ENCODE measurements around the gene HCK. TPM values are rescaled to one million over a fixed set of nuclear protein-coding genes. Genes with fewer than 3 reads are reported as not detected.
"Not testable (repeated sequence)": the region's sequence is repeated elsewhere in the genome, so short reads cannot be mapped to it uniquely, and the experiment has no call there.

HCK gene
- total RNA-seq, 1 donor = 0.36 TPM

DNA sequence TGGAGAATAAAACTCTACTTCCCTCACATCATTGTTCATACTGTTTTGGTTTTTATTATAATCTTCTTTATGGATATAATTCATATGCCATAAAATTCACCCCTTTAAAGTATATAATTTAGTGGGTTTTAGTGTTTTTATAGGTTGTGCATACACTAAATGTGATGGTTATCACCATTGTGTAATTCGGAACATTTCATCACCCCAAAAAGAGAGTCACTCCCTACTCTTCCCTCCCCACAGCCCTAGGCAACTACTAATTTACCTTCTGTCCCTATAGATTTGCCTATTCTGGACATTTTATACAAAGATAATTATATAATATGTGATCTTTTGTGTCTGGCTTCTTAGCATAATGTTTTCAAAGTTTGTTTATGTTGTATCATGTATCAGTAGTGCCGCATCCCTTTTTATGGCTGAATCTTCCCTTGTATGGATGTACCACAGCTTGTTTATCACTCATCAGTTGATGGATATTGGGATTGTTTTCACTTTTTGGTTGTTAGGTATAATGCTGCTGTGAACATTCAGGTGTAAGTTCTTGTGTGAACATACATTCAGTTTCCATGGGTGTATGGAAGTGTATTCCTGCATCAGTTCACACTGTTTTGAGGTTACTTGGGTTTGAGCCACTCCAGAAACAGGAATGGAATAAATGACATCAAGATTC is 61.7 kb downstream of the HCK start:
- no peaks in the 10 kb centered on the region for H3K27me3 ChIP-seq (ENCODE audit: insufficient read depth, low read length)
- H3K36me3 ChIP-seq (ENCODE audit: insufficient read depth, low read length) = no peaks in the 10 kb centered on the region
- H3K4me3 ChIP-seq (ENCODE audit: insufficient read depth, low read length) = no peak overlapping the region
- H3K4me2 ChIP-seq (ENCODE audit: insufficient read depth, low read length) = no peak overlapping the region
- peaks cover 49% of the 10 kb centered on the region for H4K20me1 ChIP-seq (ENCODE audit: insufficient read depth, low read length)
- TF ChIP-seq, protein P1, sequence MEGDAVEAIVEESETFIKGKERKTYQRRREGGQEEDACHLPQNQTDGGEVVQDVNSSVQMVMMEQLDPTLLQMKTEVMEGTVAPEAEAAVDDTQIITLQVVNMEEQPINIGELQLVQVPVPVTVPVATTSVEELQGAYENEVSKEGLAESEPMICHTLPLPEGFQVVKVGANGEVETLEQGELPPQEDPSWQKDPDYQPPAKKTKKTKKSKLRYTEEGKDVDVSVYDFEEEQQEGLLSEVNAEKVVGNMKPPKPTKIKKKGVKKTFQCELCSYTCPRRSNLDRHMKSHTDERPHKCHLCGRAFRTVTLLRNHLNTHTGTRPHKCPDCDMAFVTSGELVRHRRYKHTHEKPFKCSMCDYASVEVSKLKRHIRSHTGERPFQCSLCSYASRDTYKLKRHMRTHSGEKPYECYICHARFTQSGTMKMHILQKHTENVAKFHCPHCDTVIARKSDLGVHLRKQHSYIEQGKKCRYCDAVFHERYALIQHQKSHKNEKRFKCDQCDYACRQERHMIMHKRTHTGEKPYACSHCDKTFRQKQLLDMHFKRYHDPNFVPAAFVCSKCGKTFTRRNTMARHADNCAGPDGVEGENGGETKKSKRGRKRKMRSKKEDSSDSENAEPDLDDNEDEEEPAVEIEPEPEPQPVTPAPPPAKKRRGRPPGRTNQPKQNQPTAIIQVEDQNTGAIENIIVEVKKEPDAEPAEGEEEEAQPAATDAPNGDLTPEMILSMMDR (IDR thresholded peaks at IDR 0.05; ENCODE audit: extremely low read depth, low read depth, low read length) = no peak
- no peaks in the 10 kb centered on the region for H3K9me3 ChIP-seq (ENCODE audit: low read depth, low read length)
- peaks cover 15% of the 10 kb centered on the region for H3K4me1 ChIP-seq (ENCODE audit: insufficient read depth, low read length)
- no peak overlapping the region for H3K27ac ChIP-seq (ENCODE audit: low read depth, low read length)
- H2AFZ ChIP-seq (ENCODE audit: low read length) = no peak overlapping the region
- H3K79me2 ChIP-seq (ENCODE audit: insufficient read depth, low read length) = peaks cover 87% of the 10 kb centered on the region
- no peak for DNase-seq (ENCODE audit: insufficient read length, low spot score, missing footprints)

DNA sequence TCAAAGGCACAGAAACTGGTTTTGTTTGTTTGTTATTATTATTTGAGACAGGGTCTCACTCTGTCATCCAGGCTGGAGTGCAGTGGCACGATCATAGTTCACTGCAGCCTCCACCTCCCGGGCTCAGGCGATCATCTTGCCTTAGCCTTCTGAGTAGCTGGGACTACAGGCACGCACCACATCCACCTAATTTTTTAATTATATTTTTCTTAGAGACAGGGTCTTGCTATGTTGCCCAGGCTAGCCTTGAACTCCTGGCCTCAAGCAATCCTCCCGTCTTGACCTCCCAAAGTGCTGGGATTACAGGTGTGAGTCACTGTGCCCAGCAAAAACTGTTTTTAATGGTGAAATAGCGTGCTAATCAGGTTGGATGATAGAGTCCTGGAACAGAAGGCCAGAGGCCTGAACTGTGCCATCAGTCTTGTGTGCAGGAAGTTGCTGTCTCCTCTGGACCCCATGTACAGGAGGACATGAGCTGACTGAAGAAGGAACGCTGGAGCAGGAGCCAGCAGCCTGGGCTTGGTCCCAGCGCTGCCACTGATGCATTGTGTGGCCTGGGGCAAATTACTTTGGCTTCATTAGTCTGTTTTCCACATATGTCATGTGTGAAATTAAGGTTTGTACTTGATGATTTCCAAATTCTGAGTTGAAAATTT is 62.4 kb downstream of the HCK start:
- H3K27ac ChIP-seq (ENCODE audit: low read depth, low read length) = no peak overlapping the region
- H3K27me3 ChIP-seq (ENCODE audit: insufficient read depth, low read length) = no peaks in the 10 kb centered on the region
- H3K4me1 ChIP-seq (ENCODE audit: insufficient read depth, low read length) = peaks cover 15% of the 10 kb centered on the region
- DNase-seq (ENCODE audit: insufficient read length, low spot score, missing footprints) = no peak
- TF ChIP-seq, protein P1 (IDR thresholded peaks at IDR 0.05; ENCODE audit: extremely low read depth, low read depth, low read length) = no peak
- H3K4me3 ChIP-seq (ENCODE audit: insufficient read depth, low read length) = no peak overlapping the region
- H4K20me1 ChIP-seq (ENCODE audit: insufficient read depth, low read length) = peaks cover 54% of the 10 kb centered on the region
- H3K36me3 ChIP-seq (ENCODE audit: insufficient read depth, low read length) = no peaks in the 10 kb centered on the region
- no peak overlapping the region for H3K4me2 ChIP-seq (ENCODE audit: insufficient read depth, low read length)
- peaks cover 94% of the 10 kb centered on the region for H3K79me2 ChIP-seq (ENCODE audit: insufficient read depth, low read length)
- H3K9me3 ChIP-seq (ENCODE audit: low read depth, low read length) = no peaks in the 10 kb centered on the region
- no peak overlapping the region for H2AFZ ChIP-seq (ENCODE audit: low read length)

- Histone ChIP-seq H4K20me1 (ENCODE audit: insufficient read depth, low read length) (peaks cover 54% of the 10 kb centered on the region), H3K4me3 (ENCODE audit: insufficient read depth, low read length) (no peak overlapping the region)
- TF ChIP-seq, protein P1 (IDR thresholded peaks at IDR 0.05; ENCODE audit: extremely low read depth, low read depth, low read length) = no peak
Measured at GRCh38 chr20:32115211-32115767, 63.2 kb downstream of the HCK start.

DNA sequence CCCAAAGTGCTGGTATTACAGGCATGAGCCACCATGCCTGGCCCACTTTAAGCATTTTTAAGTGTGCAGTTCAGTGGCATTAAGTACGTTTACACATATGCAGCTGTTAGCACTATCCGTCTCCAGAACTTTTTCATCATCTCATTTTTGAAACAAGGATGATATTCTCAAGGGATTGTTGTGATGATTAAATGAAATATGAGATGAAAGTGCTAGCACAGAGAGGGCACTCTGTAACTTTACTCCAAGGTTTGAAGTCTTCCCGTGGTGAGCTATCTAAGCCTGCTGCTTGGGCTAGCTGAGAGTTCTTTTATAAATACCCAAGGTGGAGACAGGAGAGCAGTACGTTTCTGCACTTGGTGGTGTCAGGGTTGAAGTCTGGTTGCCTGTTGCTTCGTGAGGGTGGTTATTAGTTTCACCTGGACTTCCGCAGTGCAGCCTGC is 64.1 kb downstream of the HCK start:
- Histone ChIP-seq H3K79me2 (ENCODE audit: insufficient read depth, low read length) (peaks cover 87% of the 10 kb centered on the region), H2AFZ (ENCODE audit: low read length) (no peak overlapping the region), H3K4me1 (ENCODE audit: insufficient read depth, low read length) (peaks cover 4% of the 10 kb centered on the region), H3K36me3 (ENCODE audit: insufficient read depth, low read length) (no peaks in the 10 kb centered on the region), H3K27me3 (ENCODE audit: insufficient read depth, low read length) (no peaks in the 10 kb centered on the region), H4K20me1 (ENCODE audit: insufficient read depth, low read length) (peaks cover 58% of the 10 kb centered on the region), H3K4me3 (ENCODE audit: insufficient read depth, low read length) (no peak overlapping the region), H3K9me3 (ENCODE audit: low read depth, low read length) (no peaks in the 10 kb centered on the region), H3K4me2 (ENCODE audit: insufficient read depth, low read length) (peak overlapping the region; percentile 0), H3K27ac (ENCODE audit: low read depth, low read length) (no peak overlapping the region)
- DNase-seq (ENCODE audit: insufficient read length, low spot score, missing footprints) = no peak
- TF ChIP-seq, protein P1 (IDR thresholded peaks at IDR 0.05; ENCODE audit: extremely low read depth, low read depth, low read length) = no peak

More at GRCh38 chr20:32115211-32115767, 63.2 kb downstream of the HCK start:
- H3K36me3 ChIP-seq (ENCODE audit: insufficient read depth, low read length) = no peaks in the 10 kb centered on the region
- peaks cover 12% of the 10 kb centered on the region for H3K4me1 ChIP-seq (ENCODE audit: insufficient read depth, low read length)
- no peaks in the 10 kb centered on the region for H3K27me3 ChIP-seq (ENCODE audit: insufficient read depth, low read length)
- H3K9me3 ChIP-seq (ENCODE audit: low read depth, low read length) = no peaks in the 10 kb centered on the region
- no peak overlapping the region for H3K4me2 ChIP-seq (ENCODE audit: insufficient read depth, low read length)
- no peak overlapping the region for H3K27ac ChIP-seq (ENCODE audit: low read depth, low read length)
- DNase-seq (ENCODE audit: insufficient read length, low spot score, missing footprints) = no peak
- H3K79me2 ChIP-seq (ENCODE audit: insufficient read depth, low read length) = peaks cover 88% of the 10 kb centered on the region
- no peak overlapping the region for H2AFZ ChIP-seq (ENCODE audit: low read length)

GRCh38 chr20:32116796-32117195 is 64.8 kb downstream of the HCK start:
- H3K27ac ChIP-seq (ENCODE audit: low read depth, low read length); DNase-seq (ENCODE audit: insufficient read length, low spot score, missing footprints); H3K9me3 ChIP-seq (ENCODE audit: low read depth, low read length); H3K4me3 ChIP-seq (ENCODE audit: insufficient read depth, low read length); H3K4me1 ChIP-seq (ENCODE audit: insufficient read depth, low read length); H3K27me3 ChIP-seq (ENCODE audit: insufficient read depth, low read length); H3K36me3 ChIP-seq (ENCODE audit: insufficient read depth, low read length); H2AFZ ChIP-seq (ENCODE audit: low read length); H3K4me2 ChIP-seq (ENCODE audit: insufficient read depth, low read length): not testable (repeated sequence)
- Histone ChIP-seq H3K79me2 (ENCODE audit: insufficient read depth, low read length) (peaks cover 80% of the 10 kb centered on the region), H4K20me1 (ENCODE audit: insufficient read depth, low read length) (peaks cover 51% of the 10 kb centered on the region)
